C4-2B (cell line): ENCODE measurements around the gene ATAT1.

ENCODE experiments used
- ZFX ChIP-seq: fragments of 450-650 bp; IDR thresholded peaks from 2 replicates; pipeline ENCODE4 v1.6.1; 2017
- TF ChIP-seq, protein P1 (sequence below): fragments of 450-650 bp; conservative IDR thresholded peaks from 2 replicates; pipeline ENCODE4 v1.5.1; 2017; ENCODE audit warnings: mild to moderate bottlenecking

GRCh38 chr6:30689022-30689865 is 62.6 kb downstream of the ATAT1 start:
- TF ChIP-seq, protein P1, sequence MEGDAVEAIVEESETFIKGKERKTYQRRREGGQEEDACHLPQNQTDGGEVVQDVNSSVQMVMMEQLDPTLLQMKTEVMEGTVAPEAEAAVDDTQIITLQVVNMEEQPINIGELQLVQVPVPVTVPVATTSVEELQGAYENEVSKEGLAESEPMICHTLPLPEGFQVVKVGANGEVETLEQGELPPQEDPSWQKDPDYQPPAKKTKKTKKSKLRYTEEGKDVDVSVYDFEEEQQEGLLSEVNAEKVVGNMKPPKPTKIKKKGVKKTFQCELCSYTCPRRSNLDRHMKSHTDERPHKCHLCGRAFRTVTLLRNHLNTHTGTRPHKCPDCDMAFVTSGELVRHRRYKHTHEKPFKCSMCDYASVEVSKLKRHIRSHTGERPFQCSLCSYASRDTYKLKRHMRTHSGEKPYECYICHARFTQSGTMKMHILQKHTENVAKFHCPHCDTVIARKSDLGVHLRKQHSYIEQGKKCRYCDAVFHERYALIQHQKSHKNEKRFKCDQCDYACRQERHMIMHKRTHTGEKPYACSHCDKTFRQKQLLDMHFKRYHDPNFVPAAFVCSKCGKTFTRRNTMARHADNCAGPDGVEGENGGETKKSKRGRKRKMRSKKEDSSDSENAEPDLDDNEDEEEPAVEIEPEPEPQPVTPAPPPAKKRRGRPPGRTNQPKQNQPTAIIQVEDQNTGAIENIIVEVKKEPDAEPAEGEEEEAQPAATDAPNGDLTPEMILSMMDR = no peak
- TF ChIP-seq ZFX = no peak
